HG02840 (cell line): ENCODE measurements around the gene GPR65.
A peak's percentile ranks its signal among the peaks of the same experiment; 100 is the strongest.

Experiments used
- ATAC-seq: cut with Tn5 transposase; IDR thresholded peaks from one replicate; pipeline ENCODE4 v1.9.1; 2021; ENCODE audit warnings: mild to moderate bottlenecking, moderate library complexity, moderate number of reproducible peaks; ENCODE audit not compliant: unreplicated experiment, low FRiP score

The GPR65 gene

DNA sequence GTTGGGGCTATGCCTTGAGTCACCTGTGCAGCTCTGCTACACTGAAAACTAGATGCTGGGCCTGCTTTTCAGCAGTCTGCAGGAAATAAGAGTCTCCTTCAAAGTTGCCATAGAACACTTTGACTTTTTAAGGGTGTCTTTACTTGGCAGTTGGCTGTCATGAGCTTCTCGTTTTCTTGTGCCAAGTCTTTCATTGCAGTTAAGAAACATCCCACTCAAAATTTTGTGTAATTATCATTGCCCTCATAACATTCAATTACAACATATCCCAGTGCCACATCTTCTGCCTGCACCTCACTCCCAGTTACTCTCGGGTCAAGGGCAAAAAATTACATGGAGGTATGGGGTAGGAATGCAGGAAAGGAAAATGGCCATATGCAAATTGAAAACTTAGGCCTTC lies 29.1 kb downstream of the GPR65 start:
- no peak for ATAC-seq

DNA sequence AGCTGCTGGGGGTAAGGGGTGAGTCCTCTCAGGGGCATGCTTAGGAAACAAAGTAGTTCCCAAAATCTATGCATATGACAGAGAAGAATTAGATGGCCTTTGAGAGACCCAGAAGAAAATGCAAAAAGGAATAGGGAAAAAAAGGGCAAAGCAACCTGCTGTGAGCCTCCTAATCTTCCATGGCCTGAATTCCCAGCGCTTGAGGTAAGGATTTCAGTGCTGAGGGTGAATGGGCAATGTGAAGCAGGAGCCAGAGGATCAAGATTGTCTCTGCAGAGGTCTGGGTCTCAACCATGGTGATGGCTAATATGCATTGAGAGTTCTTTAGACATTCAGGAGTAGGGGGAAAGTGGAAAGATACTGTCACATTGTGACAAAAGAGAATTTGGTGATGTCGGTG lies 31.5 kb downstream of the GPR65 start:
- ATAC-seq = no peak

DNA sequence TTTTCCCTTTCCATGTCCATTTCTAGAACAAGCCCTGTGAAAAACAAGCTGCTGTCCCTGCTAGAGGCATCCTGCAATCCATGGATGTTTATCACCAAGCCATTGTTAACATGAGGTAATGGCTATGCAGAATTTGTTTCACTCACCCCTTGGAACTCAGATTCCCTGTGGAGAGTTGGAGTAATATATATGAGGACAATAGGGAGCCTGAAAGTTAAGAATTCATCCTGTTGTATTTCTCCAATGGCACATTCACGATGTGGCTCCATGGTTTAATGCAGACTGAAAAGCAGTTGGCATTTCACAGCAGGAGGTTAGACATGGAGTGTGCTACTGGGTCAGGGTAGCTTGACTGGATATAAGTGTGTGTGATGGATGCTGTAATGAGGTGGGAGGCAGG lies 32.4 kb downstream of the GPR65 start:
- no peak for ATAC-seq

DNA sequence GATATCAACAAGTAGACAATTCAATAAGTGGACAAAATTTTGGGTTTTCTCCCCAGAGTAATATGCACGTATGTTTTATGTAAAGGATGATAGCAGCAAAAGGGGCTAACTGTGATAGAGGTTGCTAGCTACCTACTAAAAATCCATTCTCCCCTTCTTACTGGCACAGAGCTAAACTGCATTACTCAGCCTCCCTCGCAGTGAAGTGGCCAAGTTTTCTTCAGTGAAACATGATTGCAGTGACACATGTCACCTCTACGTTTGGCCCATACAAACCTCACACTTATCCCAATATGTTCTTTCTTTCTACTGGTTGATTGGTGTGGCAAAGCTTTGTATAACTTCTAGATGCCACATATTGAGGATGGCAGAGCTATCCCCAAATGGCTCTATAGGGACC lies 34.3 kb downstream of the GPR65 start:
- ATAC-seq = no peak

DNA sequence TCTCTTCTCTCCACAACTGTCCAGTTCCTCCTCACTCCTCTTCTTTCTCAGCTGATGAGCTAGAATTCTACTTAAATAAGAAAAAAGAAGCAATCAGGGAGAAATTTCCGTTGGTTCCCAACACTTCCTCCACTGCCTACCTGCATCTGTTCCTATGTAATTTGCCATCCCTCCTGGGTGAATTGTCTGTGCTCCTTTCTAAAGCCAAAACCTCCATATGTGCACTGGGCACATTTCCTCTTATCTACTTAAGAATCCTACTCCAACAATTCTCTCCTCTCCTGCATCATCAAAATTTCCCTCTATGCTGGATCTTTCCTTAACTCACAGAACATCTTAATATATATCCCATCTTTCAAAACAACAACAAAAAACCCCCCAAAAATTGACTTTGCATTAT lies 35.2 kb downstream of the GPR65 start:
- ATAC-seq = no peak

DNA sequence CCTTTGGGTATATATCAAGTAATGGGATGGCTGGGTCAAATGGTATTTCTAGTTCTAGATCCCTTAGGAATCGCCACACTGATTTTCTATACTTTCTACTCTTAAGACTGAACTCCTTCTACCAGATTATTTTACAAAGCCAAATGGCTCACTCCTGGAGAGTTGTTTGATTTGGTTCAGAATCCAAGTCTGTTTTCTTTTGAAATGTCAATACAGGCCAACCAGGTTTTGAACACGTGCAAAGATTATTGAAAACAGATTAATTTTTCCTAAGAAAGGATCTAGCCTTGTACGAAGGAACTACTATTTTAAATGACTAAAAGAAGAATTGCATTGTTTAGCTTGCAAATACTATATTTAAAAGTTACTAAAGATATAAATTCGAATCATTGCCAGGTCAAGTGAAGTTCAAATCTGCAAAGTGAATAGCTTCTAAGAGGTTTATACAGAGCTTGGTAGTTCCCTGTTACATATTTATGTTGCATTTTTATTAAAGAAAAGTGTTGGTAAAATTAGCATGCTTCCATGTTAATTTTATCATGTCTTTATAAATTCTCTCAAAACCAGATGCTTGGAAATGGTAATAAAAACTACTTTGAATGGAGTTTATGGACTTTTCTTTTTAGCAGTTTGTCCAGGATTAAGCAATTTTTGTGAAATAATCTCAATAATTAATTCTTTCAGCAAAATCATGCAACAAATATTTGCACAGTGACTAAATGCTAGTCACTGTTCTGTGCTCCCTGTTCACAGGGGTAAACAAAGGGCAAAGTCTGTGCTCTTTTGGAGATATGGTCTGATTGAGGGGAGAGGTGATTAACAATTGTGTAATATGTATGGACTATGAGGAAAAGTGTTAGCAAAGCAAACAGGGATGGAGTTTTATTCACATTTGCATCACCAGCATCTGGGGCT lies 38.9 kb downstream of the GPR65 start:
- ATAC-seq = no peak

DNA sequence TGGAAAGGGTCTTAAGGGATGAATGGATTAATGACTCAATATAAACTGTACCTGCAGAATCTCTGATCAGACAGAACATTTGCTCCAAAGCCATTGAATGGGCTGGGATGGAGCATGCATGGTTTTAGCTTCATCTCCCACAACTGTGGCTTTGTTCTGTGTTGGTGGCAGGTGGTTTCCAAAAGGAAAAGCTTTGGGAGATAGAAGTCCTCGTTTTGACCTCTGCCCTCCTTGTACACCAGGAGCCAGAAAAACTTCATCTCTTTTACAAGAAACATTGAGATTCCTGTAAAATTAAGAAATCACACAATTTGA lies 39.5 kb downstream of the GPR65 start:
- no peak for ATAC-seq

DNA sequence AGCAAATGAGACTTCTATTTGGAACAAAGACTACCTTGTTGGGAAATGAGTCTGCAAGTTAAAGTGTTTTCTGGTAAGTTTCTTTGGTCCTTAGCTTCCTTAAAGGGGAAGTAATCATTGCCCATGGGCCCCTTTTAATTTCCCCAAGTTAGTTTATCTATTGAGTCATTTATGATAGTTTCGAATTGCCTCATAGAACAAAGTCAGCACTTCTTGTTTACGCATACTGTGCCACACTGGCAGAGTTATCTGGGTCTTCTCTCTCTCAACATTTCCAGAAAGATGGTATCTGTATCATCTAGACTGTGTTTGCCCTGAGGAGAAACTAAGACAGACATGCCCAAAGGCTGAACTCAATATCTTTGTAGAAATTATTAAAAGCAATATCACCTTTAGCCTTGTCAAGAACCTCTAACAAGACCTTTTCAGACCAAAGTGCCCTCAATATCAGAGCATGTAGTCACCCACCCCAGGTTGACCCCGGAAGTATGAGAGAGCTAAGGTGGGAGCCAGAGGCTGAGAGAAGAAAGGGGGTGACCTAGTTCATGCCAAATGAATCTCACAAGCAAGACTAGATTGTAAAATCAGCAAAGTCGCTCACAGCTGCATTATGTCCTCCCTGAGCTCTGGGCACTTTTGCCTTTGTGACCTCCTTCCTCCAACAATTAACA lies 40.0 kb downstream of the GPR65 start:
- ATAC-seq = peak; percentile 71

DNA sequence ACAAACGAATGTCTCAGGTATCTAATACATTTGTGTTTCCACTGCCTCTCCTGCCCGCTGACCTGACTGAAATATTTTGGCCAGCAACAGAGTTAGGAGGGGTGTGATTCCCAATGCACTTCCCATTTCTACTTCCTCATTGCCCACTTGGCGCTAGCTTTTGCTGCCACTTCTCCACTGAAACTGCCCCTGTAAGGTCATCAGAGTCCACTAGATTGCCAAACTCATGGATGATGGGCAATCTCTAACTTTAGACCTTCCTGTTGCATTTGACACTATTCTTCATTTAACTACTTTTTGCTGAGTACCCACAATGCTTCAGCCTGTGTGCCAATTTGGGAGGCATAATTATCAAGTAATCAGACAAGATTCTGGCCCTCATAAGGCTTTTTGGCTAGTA lies 40.8 kb downstream of the GPR65 start:
- no peak for ATAC-seq

DNA sequence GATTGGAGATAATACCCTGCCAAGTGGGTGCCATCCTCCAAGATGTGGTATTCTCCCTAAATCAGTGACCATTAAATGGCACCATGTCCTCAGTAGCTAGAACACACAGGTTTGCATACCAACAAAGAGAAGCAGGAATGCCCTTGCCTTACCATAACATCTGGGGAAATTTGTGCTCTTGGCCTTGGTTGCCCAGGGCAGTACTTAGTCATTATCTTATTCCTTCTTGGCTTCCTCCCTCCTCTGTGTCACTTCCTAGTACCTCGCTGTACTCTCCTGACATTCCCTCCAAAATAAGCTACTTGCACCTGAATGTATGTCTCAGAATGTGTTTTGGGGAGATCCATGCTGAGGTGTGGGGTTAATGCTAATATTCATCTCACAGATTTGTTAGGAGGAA lies 43.4 kb downstream of the GPR65 start:
- no peak for ATAC-seq

DNA sequence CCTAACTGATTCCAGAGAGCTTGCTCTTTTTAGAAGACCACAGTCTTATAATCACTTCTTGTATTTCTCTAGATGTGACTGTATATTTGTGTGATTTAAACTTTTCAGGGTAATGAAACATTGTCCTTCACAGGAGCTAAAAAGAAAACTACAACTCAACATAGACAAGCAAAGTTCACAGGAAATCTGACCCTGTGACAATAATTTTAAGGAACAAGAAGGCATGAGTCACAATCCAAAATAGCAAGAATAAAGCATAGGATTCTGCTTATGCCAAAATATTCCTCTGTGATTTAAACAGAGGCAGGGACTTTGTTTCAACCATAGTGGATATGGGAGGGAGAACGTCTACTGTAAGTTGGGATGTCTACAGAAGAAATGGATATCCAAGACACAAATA lies 44.3 kb downstream of the GPR65 start:
- no peak for ATAC-seq

DNA sequence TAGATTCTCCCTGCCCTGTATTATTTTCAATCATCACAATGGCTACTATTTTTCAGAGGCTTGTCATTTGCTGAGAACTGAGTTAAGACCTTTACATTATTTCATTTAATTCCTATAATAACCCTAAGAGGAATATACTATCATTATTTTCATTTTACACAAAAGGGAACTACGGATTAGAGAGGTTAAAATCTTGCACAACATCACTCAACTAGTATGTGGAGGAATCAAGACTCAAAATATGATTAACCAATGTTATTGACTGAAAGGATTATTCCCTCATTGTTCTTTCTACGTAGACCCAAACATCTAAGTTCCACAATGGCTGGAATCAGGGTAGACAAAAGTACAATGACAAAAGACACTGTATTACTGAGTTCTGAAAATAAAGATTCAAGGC lies 45.0 kb downstream of the GPR65 start:
- ATAC-seq = no peak

DNA sequence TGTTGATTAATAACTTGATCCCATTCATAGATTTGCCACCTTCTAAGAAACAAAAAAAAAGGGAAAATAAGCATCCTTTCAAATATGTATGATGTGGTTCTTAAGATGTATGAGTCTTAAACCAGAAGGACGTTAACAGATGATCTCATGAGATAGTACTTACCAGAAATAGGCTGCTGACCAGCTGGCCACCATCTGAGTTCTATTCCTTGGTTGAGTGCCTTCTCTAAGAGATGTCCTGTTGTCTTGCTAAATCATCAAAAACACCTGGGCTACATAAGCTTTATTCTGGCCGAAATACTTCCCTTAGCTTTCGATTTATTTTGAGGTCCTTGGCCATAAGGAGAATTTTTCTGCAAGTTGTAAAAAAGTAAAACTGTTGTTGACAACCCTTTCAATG lies 55.6 kb downstream of the GPR65 start:
- no peak for ATAC-seq

DNA sequence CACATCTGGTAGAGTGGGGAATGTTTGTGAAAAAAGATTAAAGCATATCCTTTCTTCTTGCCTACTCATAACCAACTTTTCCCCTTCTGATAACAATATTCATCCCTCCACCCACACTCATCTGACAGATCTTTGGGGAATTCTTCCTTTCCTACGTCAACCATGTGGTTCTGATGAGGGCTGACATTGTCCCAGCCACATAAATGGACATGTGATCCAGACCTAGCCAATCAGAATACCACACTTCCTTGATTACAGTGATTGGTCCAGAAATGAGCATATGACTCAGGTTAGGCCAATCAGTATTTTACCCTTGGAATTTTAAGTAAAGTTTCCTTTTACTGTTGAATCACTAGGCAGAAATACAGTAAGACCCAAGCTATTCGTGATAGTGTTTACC lies 58.9 kb downstream of the GPR65 start:
- no peak for ATAC-seq
